Measurements from ENCODE around the gene TREML2.

DNA sequence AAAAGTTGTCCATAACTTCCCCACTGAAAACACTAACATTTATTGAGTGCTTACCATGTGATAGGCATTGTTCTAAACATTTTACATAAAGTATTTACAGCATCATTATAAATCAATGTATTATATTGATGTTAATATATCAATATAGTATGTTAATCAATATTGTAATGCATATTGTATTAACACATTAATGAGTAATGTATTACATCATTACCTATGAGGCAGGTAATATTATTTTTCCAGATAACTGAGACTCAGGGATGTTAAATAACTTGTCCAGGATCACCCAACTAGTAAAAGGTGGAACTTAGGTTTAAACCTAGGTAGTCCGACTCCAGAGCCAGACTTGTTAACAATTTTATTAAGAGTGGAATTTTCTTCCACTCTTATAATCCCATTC lies 25.9 kb downstream of the TREML2 start:
- TF ChIP-seq ELF4 (IDR thresholded peaks at IDR 0.05) (no peak), FOXM1 (IDR thresholded peaks at IDR 0.05; ENCODE audit: borderline replicate concordance) (no peak), ZNF384 (IDR thresholded peaks at IDR 0.05) (no peak), BHLHE40 (IDR thresholded peaks at IDR 0.05; ENCODE audit: borderline replicate concordance) (no peak), SP1 (IDR thresholded peaks at IDR 0.05) (no peak), HDGF (IDR thresholded peaks at IDR 0.05; ENCODE audit: borderline replicate concordance) (no peak), FOXA1 (IDR thresholded peaks at IDR 0.05) (no peak), SUZ12 (IDR thresholded peaks at IDR 0.05) (no peak), FOXK2 (IDR thresholded peaks at IDR 0.05) (no peak), TARDBP (IDR thresholded peaks at IDR 0.05) (no peak), CTBP1 (IDR thresholded peaks at IDR 0.05; ENCODE audit: borderline replicate concordance) (no peak)
